HFFc6 (cell line): ENCODE data around the gene SAXO1. TPM values are rescaled to one million over a fixed set of nuclear protein-coding genes. Genes with fewer than 3 reads are reported as not detected.

Experiments
- DNase-seq: peaks from one replicate; pipeline ENCODE4 v3.0.0-alpha.2; 2018
- H3K27ac Mint-ChIP-seq: 2 replicates; pipeline ENCODE4 v1.8.0; 2020; ENCODE audit warnings: mild to moderate bottlenecking, mixed read lengths
- H3K27me3 Mint-ChIP-seq: 2 replicates; pipeline ENCODE4 v1.8.0; 2021; ENCODE audit warnings: mild to moderate bottlenecking, moderate library complexity, mixed read lengths; ENCODE audit not compliant: insufficient read depth
- H3K36me3 Mint-ChIP-seq: 2 replicates; pipeline ENCODE4 v1.8.0; 2021; ENCODE audit warnings: low read depth, mixed read lengths
- H3K4me1 Mint-ChIP-seq: 2 replicates; pipeline ENCODE4 v1.8.0; 2020; ENCODE audit warnings: low read depth, mixed read lengths
- H3K4me3 Mint-ChIP-seq: 2 replicates; pipeline ENCODE4 v1.8.0; 2020; ENCODE audit warnings: mild to moderate bottlenecking, moderate library complexity, mixed read lengths
- H3K9me3 Mint-ChIP-seq: 2 replicates; pipeline ENCODE4 v1.8.0; 2020; ENCODE audit warnings: mild to moderate bottlenecking, mixed read lengths
- CTCF ChIP-seq: fragments of 200-600 bp; sonication (generic); IDR thresholded peaks from 2 replicates; pipeline ENCODE4 v1.5.0; 2021; ENCODE audit warnings: antibody characterized with exemption, mild to moderate bottlenecking
- total RNA-seq, 6 experiments: library from RNA; stranded (reverse); fragmentation: NEBNext Ultra II Directional; extraction: Animal tissue kit (Norgen Biotek cat#: 25700); gene quantifications; 2 replicates in 1 of 6; 3 replicates in 5 of 6; pipeline ENCODE4 v1.2.3, GENCODE V29; 2021

Gene SAXO1
- total RNA-seq, 6 experiments from 2014 or later, result not detected

DNA sequence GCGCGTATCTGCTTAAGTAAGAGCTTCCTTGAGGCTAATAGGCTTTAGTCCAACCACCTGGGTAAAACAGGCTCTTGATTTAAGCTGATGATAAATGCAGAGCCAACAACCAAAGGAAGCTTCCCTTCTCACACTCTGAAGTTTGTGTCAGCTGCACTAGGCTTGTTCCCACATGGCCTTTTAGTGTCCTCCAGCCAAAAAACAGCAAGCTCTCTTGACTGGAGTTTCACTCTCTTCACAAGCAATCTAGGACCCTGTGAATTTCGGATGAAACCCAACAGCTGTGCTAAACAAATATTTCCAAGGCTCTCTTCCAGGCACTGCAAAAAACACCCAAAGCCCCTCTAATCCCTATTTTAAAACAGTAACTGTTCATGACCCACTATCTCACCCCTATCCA is 63.9 kb downstream of the SAXO1 start:
- no peaks in the 10 kb centered on the region for H3K4me1 Mint-ChIP-seq

GRCh38 chr9:18955626-18956025 is 77.4 kb downstream of the SAXO1 start:
- DNase-seq, result no peak
- no peaks in the 10 kb centered on the region for H3K36me3 Mint-ChIP-seq
- H3K27me3 Mint-ChIP-seq, result peaks cover 15% of the 10 kb centered on the region; the same call in 1 of the 2 replicates
- no peak overlapping the region for H3K4me3 Mint-ChIP-seq
- no peak for TF ChIP-seq CTCF
- no peak overlapping the region for H3K27ac Mint-ChIP-seq
- no peaks in the 10 kb centered on the region for H3K9me3 Mint-ChIP-seq
- H3K4me1 Mint-ChIP-seq, result no peaks in the 10 kb centered on the region

More for the DNA sequence above, 63.9 kb downstream of the SAXO1 start:
- H3K36me3 Mint-ChIP-seq, result no peaks in the 10 kb centered on the region
- no peak overlapping the region for H3K4me3 Mint-ChIP-seq
- no peak for TF ChIP-seq CTCF
- peaks cover 54% of the 10 kb centered on the region for H3K27me3 Mint-ChIP-seq
- H3K27ac Mint-ChIP-seq, result no peak overlapping the region
- no peaks in the 10 kb centered on the region; the same call in 1 of the 2 replicates for H3K9me3 Mint-ChIP-seq
- no peak for DNase-seq

- H3K36me3 Mint-ChIP-seq, result no peaks in the 10 kb centered on the region
- no peak for TF ChIP-seq CTCF
- H3K4me1 Mint-ChIP-seq, result no peaks in the 10 kb centered on the region
- H3K27ac Mint-ChIP-seq, result no peak overlapping the region
- H3K4me3 Mint-ChIP-seq, result no peak overlapping the region
- DNase-seq, result no peak
- peaks cover 23% of the 10 kb centered on the region for H3K27me3 Mint-ChIP-seq
- no peaks in the 10 kb centered on the region for H3K9me3 Mint-ChIP-seq
Measured at GRCh38 chr9:18951936-18952335, 81.1 kb downstream of the SAXO1 start.

DNA sequence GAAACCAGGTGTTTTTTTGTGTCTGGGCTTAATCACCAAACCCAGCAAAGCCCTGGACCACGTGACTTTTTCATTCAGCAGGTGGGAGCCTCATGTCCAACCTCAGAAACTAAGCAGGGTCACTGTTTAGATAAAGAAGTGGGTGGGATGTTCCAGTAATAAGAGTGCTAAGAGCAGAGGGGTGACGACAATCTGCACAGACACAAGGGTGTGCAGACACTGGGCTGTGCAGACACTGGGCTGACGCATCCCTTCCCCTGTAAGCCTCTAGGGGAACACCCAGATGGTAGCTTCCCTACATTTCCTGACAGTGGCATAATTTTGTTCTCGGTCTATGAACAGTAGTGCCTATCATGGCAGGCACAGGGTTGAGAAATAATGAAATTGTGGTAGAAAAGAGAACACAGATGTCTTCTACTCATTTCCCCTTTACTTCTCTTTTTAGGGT is 85.1 kb downstream of the SAXO1 start:
- Mint-ChIP-seq H3K4me1 (no peaks in the 10 kb centered on the region), H3K27ac (no peak overlapping the region), H3K4me3 (no peak overlapping the region), H3K9me3 (no peaks in the 10 kb centered on the region; the same call in 1 of the 2 replicates), H3K36me3 (no peaks in the 10 kb centered on the region), H3K27me3 (peaks cover 32% of the 10 kb centered on the region)
- no peak for DNase-seq
- TF ChIP-seq CTCF, result no peak

DNA sequence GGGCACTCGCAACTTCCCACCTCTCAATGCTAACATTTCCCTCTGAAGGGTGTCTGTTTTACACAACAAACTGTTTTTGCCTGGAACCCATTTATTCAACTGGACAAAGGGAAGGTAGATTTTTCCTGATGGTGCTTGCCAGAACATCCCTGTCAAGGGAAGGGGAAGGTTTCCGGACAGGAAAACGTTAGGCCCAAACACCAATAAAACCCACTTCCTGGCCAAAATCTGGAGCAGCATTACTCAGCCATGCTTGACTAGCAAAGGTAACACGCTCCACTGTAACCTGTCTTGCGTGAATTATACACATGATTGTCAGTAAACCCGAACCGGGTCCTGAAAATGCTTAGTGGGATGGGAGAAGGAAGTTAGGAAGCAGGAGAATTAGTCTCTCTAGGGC is 90.2 kb downstream of the SAXO1 start:
- H3K4me3 Mint-ChIP-seq, result no peak overlapping the region
- no peak overlapping the region for H3K27ac Mint-ChIP-seq

More for the DNA sequence above, 90.2 kb downstream of the SAXO1 start:
- no peaks in the 10 kb centered on the region for H3K36me3 Mint-ChIP-seq
- no peak for TF ChIP-seq CTCF
- DNase-seq, result no peak
- H3K9me3 Mint-ChIP-seq, result no peaks in the 10 kb centered on the region; the same call in 1 of the 2 replicates
- peaks cover 23% of the 10 kb centered on the region for H3K27me3 Mint-ChIP-seq
- H3K4me1 Mint-ChIP-seq, result no peaks in the 10 kb centered on the region
